GM23338 (cell line): Measurements from ENCODE around the gene PDE2A. TPM values are rescaled to one million over a fixed set of nuclear protein-coding genes. Genes with fewer than 3 reads are reported as not detected.

ENCODE experiments used
- ATAC-seq: fragments of 200-7000 bp; cut with Tn5 transposase; 3 replicates; pipeline ENCODE4 v1.9.1; 2020
- DNase-seq: peaks from one replicate; pipeline ENCODE4 v3.0.0-alpha.2; 2015; ENCODE audit warnings: low spot score
- H2AFZ ChIP-seq: fragments of 200-600 bp; sonication (generic); 2 replicates; pipeline ENCODE4 v1.8.0; 2016; ENCODE audit warnings: antibody characterized with exemption, mild to moderate bottlenecking, moderate library complexity
- H3F3A ChIP-seq: fragments of 200-600 bp; sonication (generic); replicated peaks from 2 replicates; pipeline ENCODE4 v1.8.0; 2017; ENCODE audit warnings: antibody characterized with exemption, mixed run types, low read depth
- H3K27ac ChIP-seq: fragments of 200-600 bp; sonication (generic); 2 replicates; pipeline ENCODE4 v1.6.1; 2016; ENCODE audit warnings: low read depth
- H3K27me3 ChIP-seq: fragments of 200-600 bp; sonication (generic); 2 replicates; pipeline ENCODE4 v1.8.0; 2016; ENCODE audit warnings: mild to moderate bottlenecking, mixed run types, moderate library complexity; ENCODE audit not compliant: insufficient read depth
- H3K36me3 ChIP-seq: fragments of 200-600 bp; sonication (generic); 2 replicates; pipeline ENCODE4 v1.8.0; 2016; ENCODE audit warnings: mild to moderate bottlenecking; ENCODE audit not compliant: insufficient read depth
- H3K4me1 ChIP-seq: fragments of 200-600 bp; sonication (generic); 2 replicates; pipeline ENCODE4 v1.8.0; 2016; ENCODE audit warnings: mild to moderate bottlenecking, moderate library complexity; ENCODE audit not compliant: insufficient read depth
- H3K4me2 ChIP-seq: fragments of 200-600 bp; sonication (generic); 2 replicates; pipeline ENCODE4 v1.7.1; 2017; ENCODE audit warnings: mixed run types
- H3K4me3 ChIP-seq: fragments of 200-600 bp; sonication (generic); 2 replicates; pipeline ENCODE4 v1.6.1; 2016; ENCODE audit warnings: mixed run types
- H3K79me2 ChIP-seq: fragments of 200-600 bp; sonication (generic); replicated peaks from 2 replicates; pipeline ENCODE4 v1.8.0; 2017; ENCODE audit warnings: mild to moderate bottlenecking; ENCODE audit not compliant: insufficient read depth
- H3K9me2 ChIP-seq: fragments of 200-600 bp; sonication (generic); 2 replicates; pipeline ENCODE4 v1.8.0; 2017; ENCODE audit not compliant: insufficient read depth
- H4K20me1 ChIP-seq: fragments of 200-600 bp; sonication (generic); replicated peaks from 2 replicates; pipeline ENCODE4 v1.8.0; 2017; ENCODE audit warnings: mild to moderate bottlenecking; ENCODE audit not compliant: insufficient read depth
- H3K27ac Mint-ChIP-seq: 2 replicates; pipeline ENCODE4 v1.8.0; 2020; ENCODE audit warnings: inconsistent platforms, mild to moderate bottlenecking, moderate library complexity, mixed read lengths
- H3K27me3 Mint-ChIP-seq: 3 replicates; pipeline ENCODE4 v1.8.0; 2022; ENCODE audit warnings: low read depth, mild to moderate bottlenecking, moderate library complexity, mixed read lengths, inconsistent platforms; ENCODE audit not compliant: insufficient read depth, poor library complexity
- H3K36me3 Mint-ChIP-seq: 3 replicates; pipeline ENCODE4 v1.8.0; 2021; ENCODE audit warnings: low read depth, mild to moderate bottlenecking, inconsistent platforms, moderate library complexity, mixed read lengths
- H3K4me1 Mint-ChIP-seq: 3 replicates; pipeline ENCODE4 v1.8.0; 2020; ENCODE audit warnings: mild to moderate bottlenecking, inconsistent platforms, mixed read lengths
- H3K4me3 Mint-ChIP-seq: 3 replicates; pipeline ENCODE4 v1.8.0; 2021; ENCODE audit warnings: moderate library complexity, mild to moderate bottlenecking, inconsistent platforms, mixed read lengths
- H3K9me3 Mint-ChIP-seq: 3 replicates; pipeline ENCODE4 v1.8.0; 2020; ENCODE audit warnings: moderate library complexity, mild to moderate bottlenecking, inconsistent platforms, mixed read lengths
- JUNB ChIP-seq: IDR thresholded peaks from one replicate; pipeline ENCODE4 v1.6.1; 2016; ENCODE audit warnings: antibody characterized with exemption; ENCODE audit not compliant: unreplicated experiment
- NANOG ChIP-seq: IDR thresholded peaks from 2 replicates; pipeline ENCODE4 v1.6.1; 2016; ENCODE audit warnings: antibody characterized with exemption, borderline replicate concordance
- POLR2AphosphoS5 ChIP-seq: IDR thresholded peaks from 2 replicates; pipeline ENCODE4 v1.6.1; 2016; ENCODE audit warnings: antibody characterized with exemption, low read depth
- polyA plus RNA-seq: library from polyadenylated mRNA; unstranded; fragments of >200 nt; fragmentation: Nextera tagmentation; extraction: Ambion mirVana; gene quantifications from 2 replicates; pipeline ENCODE4 v1.2.1, GENCODE V29; 2016
- total RNA-seq: library from RNA; depleted of rRNA; stranded (reverse); fragments of >200 nt; shearing (Covaris generic); gene quantifications from 2 replicates; pipeline ENCODE4 v1.2.3, GENCODE V29; 2014
- TF ChIP-seq, protein P1 (sequence below): fragments of 250-450 bp; sonication (Bioruptor Pico); IDR thresholded peaks from 2 replicates; pipeline ENCODE4 v1.5.0; 2020; ENCODE audit warnings: mild to moderate bottlenecking, moderate library complexity

PDE2A gene
- total and polyA plus RNA-seq, 2 experiments from 2014 or later = 4.3 to 16.2 TPM

GRCh38 chr11:72587696-72588095 is 86.5 kb downstream of the PDE2A start:
- DNase-seq = no peak
- Mint-ChIP-seq H3K27ac (no peak overlapping the region), H3K36me3 (no peaks in the 10 kb centered on the region; the same call in 2 of the 3 replicates), H3K27me3 (peaks cover 72% of the 10 kb centered on the region), H3K4me3 (no peak overlapping the region), H3K9me3 (peaks cover 2% of the 10 kb centered on the region; the same call in 1 of the 3 replicates), H3K4me1 (peaks cover 37% of the 10 kb centered on the region)
- Histone ChIP-seq H2AFZ (no peak overlapping the region), H4K20me1 (no peaks in the 10 kb centered on the region), H3K4me1 (peaks cover 19% of the 10 kb centered on the region), H3K27me3 (peaks cover 78% of the 10 kb centered on the region), H3K4me3 (no peak overlapping the region), H3K36me3 (no peaks in the 10 kb centered on the region), H3F3A (0 out of 2 replicates have a peak, but pooled peaks cover 7% of the 10 kb centered on the region), H3K9me2 (0 out of 2 replicates have a peak, but pooled peaks cover 5% of the 10 kb centered on the region), H3K4me2 (no peak overlapping the region), H3K79me2 (no peaks in the 10 kb centered on the region), H3K27ac (no peak overlapping the region)
- ATAC-seq = no peak
- no peak for TF ChIP-seq JUNB
- TF ChIP-seq POLR2AphosphoS5 = no peak
- TF ChIP-seq, protein P1, sequence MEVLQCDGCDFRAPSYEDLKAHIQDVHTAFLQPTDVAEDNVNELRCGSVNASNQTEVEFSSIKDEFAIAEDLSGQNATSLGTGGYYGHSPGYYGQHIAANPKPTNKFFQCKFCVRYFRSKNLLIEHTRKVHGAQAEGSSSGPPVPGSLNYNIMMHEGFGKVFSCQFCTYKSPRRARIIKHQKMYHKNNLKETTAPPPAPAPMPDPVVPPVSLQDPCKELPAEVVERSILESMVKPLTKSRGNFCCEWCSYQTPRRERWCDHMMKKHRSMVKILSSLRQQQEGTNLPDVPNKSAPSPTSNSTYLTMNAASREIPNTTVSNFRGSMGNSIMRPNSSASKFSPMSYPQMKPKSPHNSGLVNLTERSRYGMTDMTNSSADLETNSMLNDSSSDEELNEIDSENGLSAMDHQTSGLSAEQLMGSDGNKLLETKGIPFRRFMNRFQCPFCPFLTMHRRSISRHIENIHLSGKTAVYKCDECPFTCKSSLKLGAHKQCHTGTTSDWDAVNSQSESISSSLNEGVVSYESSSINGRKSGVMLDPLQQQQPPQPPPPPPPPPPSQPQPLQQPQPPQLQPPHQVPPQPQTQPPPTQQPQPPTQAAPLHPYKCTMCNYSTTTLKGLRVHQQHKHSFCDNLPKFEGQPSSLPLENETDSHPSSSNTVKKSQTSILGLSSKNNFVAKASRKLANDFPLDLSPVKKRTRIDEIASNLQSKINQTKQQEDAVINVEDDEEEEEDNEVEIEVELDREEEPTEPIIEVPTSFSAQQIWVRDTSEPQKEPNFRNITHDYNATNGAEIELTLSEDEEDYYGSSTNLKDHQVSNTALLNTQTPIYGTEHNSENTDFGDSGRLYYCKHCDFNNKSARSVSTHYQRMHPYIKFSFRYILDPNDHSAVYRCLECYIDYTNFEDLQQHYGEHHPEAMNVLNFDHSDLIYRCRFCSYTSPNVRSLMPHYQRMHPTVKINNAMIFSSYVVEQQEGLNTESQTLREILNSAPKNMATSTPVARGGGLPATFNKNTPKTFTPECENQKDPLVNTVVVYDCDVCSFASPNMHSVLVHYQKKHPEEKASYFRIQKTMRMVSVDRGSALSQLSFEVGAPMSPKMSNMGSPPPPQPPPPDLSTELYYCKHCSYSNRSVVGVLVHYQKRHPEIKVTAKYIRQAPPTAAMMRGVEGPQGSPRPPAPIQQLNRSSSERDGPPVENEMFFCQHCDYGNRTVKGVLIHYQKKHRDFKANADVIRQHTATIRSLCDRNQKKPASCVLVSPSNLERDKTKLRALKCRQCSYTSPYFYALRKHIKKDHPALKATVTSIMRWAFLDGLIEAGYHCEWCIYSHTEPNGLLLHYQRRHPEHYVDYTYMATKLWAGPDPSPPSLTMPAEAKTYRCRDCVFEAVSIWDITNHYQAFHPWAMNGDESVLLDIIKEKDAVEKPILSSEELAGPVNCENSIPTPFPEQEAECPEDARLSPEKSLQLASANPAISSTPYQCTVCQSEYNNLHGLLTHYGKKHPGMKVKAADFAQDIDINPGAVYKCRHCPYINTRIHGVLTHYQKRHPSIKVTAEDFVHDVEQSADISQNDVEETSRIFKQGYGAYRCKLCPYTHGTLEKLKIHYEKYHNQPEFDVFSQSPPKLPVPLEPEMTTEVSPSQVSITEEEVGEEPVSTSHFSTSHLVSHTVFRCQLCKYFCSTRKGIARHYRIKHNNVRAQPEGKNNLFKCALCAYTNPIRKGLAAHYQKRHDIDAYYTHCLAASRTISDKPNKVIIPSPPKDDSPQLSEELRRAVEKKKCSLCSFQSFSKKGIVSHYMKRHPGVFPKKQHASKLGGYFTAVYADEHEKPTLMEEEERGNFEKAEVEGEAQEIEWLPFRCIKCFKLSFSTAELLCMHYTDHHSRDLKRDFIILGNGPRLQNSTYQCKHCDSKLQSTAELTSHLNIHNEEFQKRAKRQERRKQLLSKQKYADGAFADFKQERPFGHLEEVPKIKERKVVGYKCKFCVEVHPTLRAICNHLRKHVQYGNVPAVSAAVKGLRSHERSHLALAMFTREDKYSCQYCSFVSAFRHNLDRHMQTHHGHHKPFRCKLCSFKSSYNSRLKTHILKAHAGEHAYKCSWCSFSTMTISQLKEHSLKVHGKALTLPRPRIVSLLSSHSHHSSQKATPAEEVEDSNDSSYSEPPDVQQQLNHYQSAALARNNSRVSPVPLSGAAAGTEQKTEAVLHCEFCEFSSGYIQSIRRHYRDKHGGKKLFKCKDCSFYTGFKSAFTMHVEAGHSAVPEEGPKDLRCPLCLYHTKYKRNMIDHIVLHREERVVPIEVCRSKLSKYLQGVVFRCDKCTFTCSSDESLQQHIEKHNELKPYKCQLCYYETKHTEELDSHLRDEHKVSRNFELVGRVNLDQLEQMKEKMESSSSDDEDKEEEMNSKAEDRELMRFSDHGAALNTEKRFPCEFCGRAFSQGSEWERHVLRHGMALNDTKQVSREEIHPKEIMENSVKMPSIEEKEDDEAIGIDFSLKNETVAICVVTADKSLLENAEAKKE (CRISPR knock-in tag) = no peak

- Mint-ChIP-seq H3K27ac (no peak overlapping the region), H3K4me1 (peaks cover 25% of the 10 kb centered on the region), H3K36me3 (no peaks in the 10 kb centered on the region; the same call in 2 of the 3 replicates), H3K4me3 (no peak overlapping the region), H3K9me3 (peaks cover 2% of the 10 kb centered on the region; the same call in 1 of the 3 replicates), H3K27me3 (peaks cover 64% of the 10 kb centered on the region)
- H4K20me1 ChIP-seq = no peaks in the 10 kb centered on the region
- no peak for DNase-seq
- no peak for ATAC-seq
- 0 out of 2 replicates have a peak, but pooled peaks cover 7% of the 10 kb centered on the region for H3F3A ChIP-seq
- no peak overlapping the region for H3K27ac ChIP-seq
- H3K4me2 ChIP-seq = no peak overlapping the region
- peaks cover 67% of the 10 kb centered on the region for H3K27me3 ChIP-seq
- 0 out of 2 replicates have a peak, but pooled peaks cover 5% of the 10 kb centered on the region for H3K9me2 ChIP-seq
- H3K4me1 ChIP-seq = peaks cover 12% of the 10 kb centered on the region
- no peak overlapping the region for H2AFZ ChIP-seq
- no peaks in the 10 kb centered on the region for H3K36me3 ChIP-seq
- H3K4me3 ChIP-seq = no peak overlapping the region
- H3K79me2 ChIP-seq = no peaks in the 10 kb centered on the region
- TF ChIP-seq, protein P1 (CRISPR knock-in tag) = no peak
- no peak for TF ChIP-seq NANOG
Measured at GRCh38 chr11:72586321-72587090, 87.7 kb downstream of the PDE2A start.
